Measurements from ENCODE around the gene SLC12A6.
A peak's percentile ranks its signal among the peaks of the same experiment; 100 is the strongest.

Gene SLC12A6

GRCh38 chr15:34275721-34276120 lies 61.9 kb downstream of the SLC12A6 start:
- ATAC-seq (ENCODE audit: low read depth) = peak; percentile 82
- no peaks in the 10 kb centered on the region for H3K9me3 ChIP-seq (ENCODE audit: severe bottlenecking)
- no peaks in the 10 kb centered on the region for H3K27me3 ChIP-seq (ENCODE audit: insufficient read depth, poor library complexity, severe bottlenecking)
- H3K27ac ChIP-seq (ENCODE audit: poor library complexity, severe bottlenecking) = peak overlapping the region; percentile 70
- no peak overlapping the region for H3K4me3 ChIP-seq (ENCODE audit: severe bottlenecking)
- 0 out of 2 replicates have a peak, but pooled peaks cover 3% of the 10 kb centered on the region for H3K36me3 ChIP-seq (ENCODE audit: low read depth)
- no peak for DNase-seq (ENCODE audit: low spot score)
- peaks cover 44% of the 10 kb centered on the region for H3K4me1 ChIP-seq (ENCODE audit: insufficient read depth, poor library complexity, severe bottlenecking)
- TF ChIP-seq, protein P1, sequence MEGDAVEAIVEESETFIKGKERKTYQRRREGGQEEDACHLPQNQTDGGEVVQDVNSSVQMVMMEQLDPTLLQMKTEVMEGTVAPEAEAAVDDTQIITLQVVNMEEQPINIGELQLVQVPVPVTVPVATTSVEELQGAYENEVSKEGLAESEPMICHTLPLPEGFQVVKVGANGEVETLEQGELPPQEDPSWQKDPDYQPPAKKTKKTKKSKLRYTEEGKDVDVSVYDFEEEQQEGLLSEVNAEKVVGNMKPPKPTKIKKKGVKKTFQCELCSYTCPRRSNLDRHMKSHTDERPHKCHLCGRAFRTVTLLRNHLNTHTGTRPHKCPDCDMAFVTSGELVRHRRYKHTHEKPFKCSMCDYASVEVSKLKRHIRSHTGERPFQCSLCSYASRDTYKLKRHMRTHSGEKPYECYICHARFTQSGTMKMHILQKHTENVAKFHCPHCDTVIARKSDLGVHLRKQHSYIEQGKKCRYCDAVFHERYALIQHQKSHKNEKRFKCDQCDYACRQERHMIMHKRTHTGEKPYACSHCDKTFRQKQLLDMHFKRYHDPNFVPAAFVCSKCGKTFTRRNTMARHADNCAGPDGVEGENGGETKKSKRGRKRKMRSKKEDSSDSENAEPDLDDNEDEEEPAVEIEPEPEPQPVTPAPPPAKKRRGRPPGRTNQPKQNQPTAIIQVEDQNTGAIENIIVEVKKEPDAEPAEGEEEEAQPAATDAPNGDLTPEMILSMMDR (IDR thresholded peaks at IDR 0.05; ENCODE audit: poor library complexity, severe bottlenecking) = no peak

DNA sequence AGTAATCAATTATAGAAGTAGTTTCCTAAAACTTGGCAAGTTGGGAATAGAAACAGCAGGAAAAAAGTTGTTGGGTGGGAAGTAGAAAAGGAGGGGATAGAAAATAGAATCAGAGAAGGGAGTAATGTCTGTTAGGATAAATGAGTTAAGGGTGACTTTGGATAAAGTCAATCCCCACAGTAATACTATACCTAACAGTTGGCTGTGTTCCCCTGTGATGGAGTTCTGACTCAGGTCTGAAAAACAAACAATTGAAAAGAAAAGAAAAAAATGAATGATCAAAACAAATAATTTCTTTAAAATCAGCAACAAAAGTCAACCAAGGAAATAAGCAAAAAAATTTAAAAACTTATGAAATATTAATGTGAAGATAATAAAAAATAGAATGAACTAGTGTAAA lies 62.4 kb downstream of the SLC12A6 start:
- TF ChIP-seq, protein P1 (IDR thresholded peaks at IDR 0.05; ENCODE audit: poor library complexity, severe bottlenecking) = no peak
- Histone ChIP-seq H3K27ac (ENCODE audit: poor library complexity, severe bottlenecking) (peak overlapping the region; percentile 70), H3K4me3 (ENCODE audit: severe bottlenecking) (no peak overlapping the region), H3K9me3 (ENCODE audit: severe bottlenecking) (no peaks in the 10 kb centered on the region), H3K4me1 (ENCODE audit: insufficient read depth, poor library complexity, severe bottlenecking) (peaks cover 44% of the 10 kb centered on the region), H3K27me3 (ENCODE audit: insufficient read depth, poor library complexity, severe bottlenecking) (no peaks in the 10 kb centered on the region), H3K36me3 (ENCODE audit: low read depth) (0 out of 2 replicates have a peak, but pooled peaks cover 3% of the 10 kb centered on the region)
- ATAC-seq (ENCODE audit: low read depth) (peak; percentile 70), DNase-seq (ENCODE audit: low spot score) (no peak)

DNA sequence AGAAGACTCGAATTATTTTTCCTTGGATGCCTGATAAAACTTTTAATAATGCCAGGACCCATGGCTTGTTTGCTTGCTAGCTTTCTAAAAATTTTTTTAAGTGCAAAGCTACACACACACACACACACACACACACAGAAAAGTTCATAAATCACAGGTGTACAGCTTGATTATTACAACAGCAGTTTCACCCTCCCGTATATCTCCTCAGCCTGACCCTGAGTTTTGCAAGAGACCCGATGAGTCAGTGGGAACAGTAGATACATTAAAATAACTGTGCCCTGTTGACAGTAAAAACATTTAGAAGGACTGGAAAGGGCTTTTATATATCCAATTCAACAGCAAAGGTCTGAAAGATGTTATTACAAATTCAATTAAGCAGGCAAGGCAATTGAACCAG lies 66.1 kb downstream of the SLC12A6 start:
- Histone ChIP-seq H3K27me3 (ENCODE audit: insufficient read depth, poor library complexity, severe bottlenecking) (no peaks in the 10 kb centered on the region), H3K4me3 (ENCODE audit: severe bottlenecking) (no peak overlapping the region), H3K27ac (ENCODE audit: poor library complexity, severe bottlenecking) (peak overlapping the region; percentile 8), H3K4me1 (ENCODE audit: insufficient read depth, poor library complexity, severe bottlenecking) (peaks cover 37% of the 10 kb centered on the region), H3K36me3 (ENCODE audit: low read depth) (0 out of 2 replicates have a peak, but pooled peaks cover 3% of the 10 kb centered on the region), H3K9me3 (ENCODE audit: severe bottlenecking) (no peaks in the 10 kb centered on the region)
- peak; percentile 80 for ATAC-seq (ENCODE audit: low read depth)
- no peak for DNase-seq (ENCODE audit: low spot score)
- TF ChIP-seq, protein P1 (IDR thresholded peaks at IDR 0.05; ENCODE audit: poor library complexity, severe bottlenecking) = no peak

- TF ChIP-seq, protein P1 (IDR thresholded peaks at IDR 0.05; ENCODE audit: poor library complexity, severe bottlenecking) = no peak
- no peaks in the 10 kb centered on the region for H3K9me3 ChIP-seq (ENCODE audit: severe bottlenecking)
These were observed 70.8 kb downstream of the SLC12A6 start for GRCh38 chr15:34266751-34267150.

GRCh38 chr15:34264076-34264475 lies 73.5 kb downstream of the SLC12A6 start:
- H3K27me3 ChIP-seq (ENCODE audit: insufficient read depth, poor library complexity, severe bottlenecking) = no peaks in the 10 kb centered on the region
- no peaks in the 10 kb centered on the region for H3K36me3 ChIP-seq (ENCODE audit: low read depth)

More at GRCh38 chr15:34266751-34267150, 70.8 kb downstream of the SLC12A6 start:
- Histone ChIP-seq H3K4me3 (ENCODE audit: severe bottlenecking) (no peak overlapping the region), H3K27ac (ENCODE audit: poor library complexity, severe bottlenecking) (no peak overlapping the region), H3K4me1 (ENCODE audit: insufficient read depth, poor library complexity, severe bottlenecking) (peaks cover 11% of the 10 kb centered on the region), H3K36me3 (ENCODE audit: low read depth) (0 out of 2 replicates have a peak, but pooled peaks cover 3% of the 10 kb centered on the region), H3K27me3 (ENCODE audit: insufficient read depth, poor library complexity, severe bottlenecking) (no peaks in the 10 kb centered on the region)
- DNase-seq (ENCODE audit: low spot score) = no peak
- no peak for ATAC-seq (ENCODE audit: low read depth)

More at GRCh38 chr15:34264076-34264475, 73.5 kb downstream of the SLC12A6 start:
- TF ChIP-seq, protein P1 (IDR thresholded peaks at IDR 0.05; ENCODE audit: poor library complexity, severe bottlenecking) = no peak
- Histone ChIP-seq H3K4me3 (ENCODE audit: severe bottlenecking) (no peak overlapping the region), H3K4me1 (ENCODE audit: insufficient read depth, poor library complexity, severe bottlenecking) (peaks cover 4% of the 10 kb centered on the region), H3K27ac (ENCODE audit: poor library complexity, severe bottlenecking) (no peak overlapping the region), H3K9me3 (ENCODE audit: severe bottlenecking) (no peaks in the 10 kb centered on the region)
- no peak for ATAC-seq (ENCODE audit: low read depth)
- DNase-seq (ENCODE audit: low spot score) = no peak
